Measurements from ENCODE around the gene CCDC192. TPM values are rescaled to one million over a fixed set of nuclear protein-coding genes. Genes with fewer than 3 reads are reported as not detected.
A peak's percentile ranks its signal among the peaks of the same experiment; 100 is the strongest.

CCDC192 gene
- polyA plus RNA-seq, 4 donors: 0.07 to 0.49 TPM; not detected in 2

GRCh38 chr5:127870914-127871313 lies 167.7 kb downstream of the CCDC192 start:
- Histone ChIP-seq H3K9me3 (ENCODE audit: control insufficient read depth in 2 of 2, insufficient read depth in 1 of 2, low read depth in 1 of 2, low read length in 1 of 2) (no peaks in the 10 kb centered on the region), H3K27me3 (ENCODE audit: control insufficient read depth in 3 of 3, insufficient read depth in 3 of 3, low read length in 3 of 3) (no peaks in the 10 kb centered on the region), H3K27ac (ENCODE audit: low read depth in 1 of 3, low read length in 2 of 3) (no peak overlapping the region), H3K4me3 (ENCODE audit: low read depth in 1 of 3, low read length in 3 of 3) (no peak overlapping the region), H3K4me1 (ENCODE audit: control insufficient read depth in 3 of 3, insufficient read depth in 2 of 3, low read depth in 1 of 3, low read length in 2 of 3) (peaks cover 0 to 14% (median 3%) of the 10 kb centered on the region in 3 donors), H3K36me3 (ENCODE audit: control insufficient read depth in 3 of 3, insufficient read depth in 2 of 3, low read depth in 1 of 3, low read length in 3 of 3) (no peaks in the 10 kb centered on the region)
- FAIRE-seq (no peak), DNase-seq (no peak)
- WGBS, 3 donors: 34 to 47% (median 45%) methylated on average over 4 of the region's 4 CpGs

- no peak overlapping the region for H3K27ac ChIP-seq (ENCODE audit: low read depth in 1 of 3, low read length in 2 of 3)
- WGBS, 3 donors: 71 to 80% (median 79%) methylated on average over 8 of the region's 8 CpGs
- no peak for DNase-seq
These were observed 168.4 kb downstream of the CCDC192 start for GRCh38 chr5:127871503-127872153.

GRCh38 chr5:127872494-127872893 lies 169.3 kb downstream of the CCDC192 start:
- no peaks in the 10 kb centered on the region for H3K36me3 ChIP-seq (ENCODE audit: control insufficient read depth in 3 of 3, insufficient read depth in 2 of 3, low read depth in 1 of 3, low read length in 3 of 3)

More at GRCh38 chr5:127871503-127872153, 168.4 kb downstream of the CCDC192 start:
- Histone ChIP-seq H3K27me3 (ENCODE audit: control insufficient read depth in 3 of 3, insufficient read depth in 3 of 3, low read length in 3 of 3) (no peaks in the 10 kb centered on the region), H3K4me3 (ENCODE audit: low read depth in 1 of 3, low read length in 3 of 3) (no peak overlapping the region), H3K9me3 (ENCODE audit: control insufficient read depth in 2 of 2, insufficient read depth in 1 of 2, low read depth in 1 of 2, low read length in 1 of 2) (no peaks in the 10 kb centered on the region), H3K4me1 (ENCODE audit: control insufficient read depth in 3 of 3, insufficient read depth in 2 of 3, low read depth in 1 of 3, low read length in 2 of 3) (peaks cover 0 to 13% (median 3%) of the 10 kb centered on the region in 3 donors), H3K36me3 (ENCODE audit: control insufficient read depth in 3 of 3, insufficient read depth in 2 of 3, low read depth in 1 of 3, low read length in 3 of 3) (no peaks in the 10 kb centered on the region)
- FAIRE-seq: no peak

GRCh38 chr5:127875235-127876021 lies 172.2 kb downstream of the CCDC192 start:
- no peak for FAIRE-seq
- 3 to 14% (median 6%) methylated on average over 8 of the region's 8 CpGs for WGBS, 3 donors

More at GRCh38 chr5:127872494-127872893, 169.3 kb downstream of the CCDC192 start:
- H3K27ac ChIP-seq (ENCODE audit: low read depth in 1 of 3, low read length in 2 of 3): no peak overlapping the region
- FAIRE-seq (no peak), DNase-seq (no peak)
- no peaks in the 10 kb centered on the region for H3K9me3 ChIP-seq (ENCODE audit: control insufficient read depth in 2 of 2, insufficient read depth in 1 of 2, low read depth in 1 of 2, low read length in 1 of 2)
- peaks cover 0 to 5% (median 3%) of the 10 kb centered on the region in 3 donors for H3K4me1 ChIP-seq (ENCODE audit: control insufficient read depth in 3 of 3, insufficient read depth in 2 of 3, low read depth in 1 of 3, low read length in 2 of 3)
- no peaks in the 10 kb centered on the region for H3K27me3 ChIP-seq (ENCODE audit: control insufficient read depth in 3 of 3, insufficient read depth in 3 of 3, low read length in 3 of 3)
- H3K4me3 ChIP-seq (ENCODE audit: low read depth in 1 of 3, low read length in 3 of 3): no peak overlapping the region

GRCh38 chr5:127876384-127876783 lies 173.2 kb downstream of the CCDC192 start:
- no peak for DNase-seq
- Histone ChIP-seq H3K27ac (ENCODE audit: low read depth in 1 of 3, low read length in 2 of 3) (peak overlapping the region in 1 of 3 donors; percentile 15), H3K27me3 (ENCODE audit: control insufficient read depth in 3 of 3, insufficient read depth in 3 of 3, low read length in 3 of 3) (no peaks in the 10 kb centered on the region), H3K4me1 (ENCODE audit: control insufficient read depth in 3 of 3, insufficient read depth in 2 of 3, low read depth in 1 of 3, low read length in 2 of 3) (peaks cover 0 to 9% (median 0%) of the 10 kb centered on the region in 3 donors), H3K36me3 (ENCODE audit: control insufficient read depth in 3 of 3, insufficient read depth in 2 of 3, low read depth in 1 of 3, low read length in 3 of 3) (no peaks in the 10 kb centered on the region), H3K9me3 (ENCODE audit: control insufficient read depth in 2 of 2, insufficient read depth in 1 of 2, low read depth in 1 of 2, low read length in 1 of 2) (no peaks in the 10 kb centered on the region), H3K4me3 (ENCODE audit: low read depth in 1 of 3, low read length in 3 of 3) (no peak overlapping the region)
- 24 to 68% (median 53%) methylated on average over 3 of the region's 3 CpGs for WGBS, 3 donors
- FAIRE-seq: no peak

More at GRCh38 chr5:127875235-127876021, 172.2 kb downstream of the CCDC192 start:
- Histone ChIP-seq H3K9me3 (ENCODE audit: control insufficient read depth in 2 of 2, insufficient read depth in 1 of 2, low read depth in 1 of 2, low read length in 1 of 2) (no peaks in the 10 kb centered on the region), H3K4me3 (ENCODE audit: low read depth in 1 of 3, low read length in 3 of 3) (no peak overlapping the region), H3K4me1 (ENCODE audit: control insufficient read depth in 3 of 3, insufficient read depth in 2 of 3, low read depth in 1 of 3, low read length in 2 of 3) (peaks cover 0 to 9% (median 3%) of the 10 kb centered on the region in 3 donors), H3K27ac (ENCODE audit: low read depth in 1 of 3, low read length in 2 of 3) (peak overlapping the region in 2 of 3 donors; percentile 7 to 43), H3K36me3 (ENCODE audit: control insufficient read depth in 3 of 3, insufficient read depth in 2 of 3, low read depth in 1 of 3, low read length in 3 of 3) (no peaks in the 10 kb centered on the region), H3K27me3 (ENCODE audit: control insufficient read depth in 3 of 3, insufficient read depth in 3 of 3, low read length in 3 of 3) (no peaks in the 10 kb centered on the region)
- peak; percentile 76 to 81 for DNase-seq

- Histone ChIP-seq H3K27ac (ENCODE audit: low read depth in 1 of 3, low read length in 2 of 3) (no peak overlapping the region), H3K27me3 (ENCODE audit: control insufficient read depth in 3 of 3, insufficient read depth in 3 of 3, low read length in 3 of 3) (no peaks in the 10 kb centered on the region), H3K4me1 (ENCODE audit: control insufficient read depth in 3 of 3, insufficient read depth in 2 of 3, low read depth in 1 of 3, low read length in 2 of 3) (peaks cover 0 to 11% (median 0%) of the 10 kb centered on the region in 3 donors), H3K4me3 (ENCODE audit: low read depth in 1 of 3, low read length in 3 of 3) (no peak overlapping the region), H3K36me3 (ENCODE audit: control insufficient read depth in 3 of 3, insufficient read depth in 2 of 3, low read depth in 1 of 3, low read length in 3 of 3) (no peaks in the 10 kb centered on the region), H3K9me3 (ENCODE audit: control insufficient read depth in 2 of 2, insufficient read depth in 1 of 2, low read depth in 1 of 2, low read length in 1 of 2) (no peaks in the 10 kb centered on the region)
- DNase-seq (peak; percentile 73 to 79), FAIRE-seq (no peak)
- WGBS, 3 donors: 71 to 75% (median 73%) methylated on average over 4 of the region's 4 CpGs
These were observed 175.1 kb downstream of the CCDC192 start for GRCh38 chr5:127878174-127878750.

GRCh38 chr5:127884416-127884815 lies 181.2 kb downstream of the CCDC192 start:
- no peak overlapping the region for H3K4me3 ChIP-seq (ENCODE audit: low read depth in 1 of 3, low read length in 3 of 3)
- H3K27ac ChIP-seq (ENCODE audit: low read depth in 1 of 3, low read length in 2 of 3): no peak overlapping the region
- no peaks in the 10 kb centered on the region for H3K9me3 ChIP-seq (ENCODE audit: control insufficient read depth in 2 of 2, insufficient read depth in 1 of 2, low read depth in 1 of 2, low read length in 1 of 2)
- FAIRE-seq (no peak), DNase-seq (peak in 1 of 2 donors; percentile 59)
- WGBS, 3 donors: 21 to 61% (median 44%) methylated on average over 1 of the region's 1 CpG
- H3K4me1 ChIP-seq (ENCODE audit: control insufficient read depth in 3 of 3, insufficient read depth in 2 of 3, low read depth in 1 of 3, low read length in 2 of 3): peaks cover 0 to 12% (median 0%) of the 10 kb centered on the region in 3 donors
- H3K27me3 ChIP-seq (ENCODE audit: control insufficient read depth in 3 of 3, insufficient read depth in 3 of 3, low read length in 3 of 3): no peaks in the 10 kb centered on the region
- no peaks in the 10 kb centered on the region for H3K36me3 ChIP-seq (ENCODE audit: control insufficient read depth in 3 of 3, insufficient read depth in 2 of 3, low read depth in 1 of 3, low read length in 3 of 3)

GRCh38 chr5:127885176-127885575 lies 182.0 kb downstream of the CCDC192 start:
- no peaks in the 10 kb centered on the region for H3K27me3 ChIP-seq (ENCODE audit: control insufficient read depth in 3 of 3, insufficient read depth in 3 of 3, low read length in 3 of 3)
- DNase-seq (peak; percentile 57 to 69), FAIRE-seq (no peak)
- H3K4me1 ChIP-seq (ENCODE audit: control insufficient read depth in 3 of 3, insufficient read depth in 2 of 3, low read depth in 1 of 3, low read length in 2 of 3): peaks cover 0 to 12% (median 0%) of the 10 kb centered on the region in 3 donors
- no peak overlapping the region for H3K4me3 ChIP-seq (ENCODE audit: low read depth in 1 of 3, low read length in 3 of 3)
- no peak overlapping the region for H3K27ac ChIP-seq (ENCODE audit: low read depth in 1 of 3, low read length in 2 of 3)
- H3K36me3 ChIP-seq (ENCODE audit: control insufficient read depth in 3 of 3, insufficient read depth in 2 of 3, low read depth in 1 of 3, low read length in 3 of 3): no peaks in the 10 kb centered on the region
- 29 to 52% (median 44%) methylated on average over 1 of the region's 1 CpG for WGBS, 3 donors
- H3K9me3 ChIP-seq (ENCODE audit: control insufficient read depth in 2 of 2, insufficient read depth in 1 of 2, low read depth in 1 of 2, low read length in 1 of 2): no peaks in the 10 kb centered on the region

Data from small intestine (tissue), 7 donors.